ENCODE results near the gene ZNF277. TPM values are rescaled to one million over a fixed set of nuclear protein-coding genes. Genes with fewer than 3 reads are reported as not detected.

Gene ZNF277
- total RNA-seq, 1 experiment from 2014 or later = 12.8 TPM

DNA sequence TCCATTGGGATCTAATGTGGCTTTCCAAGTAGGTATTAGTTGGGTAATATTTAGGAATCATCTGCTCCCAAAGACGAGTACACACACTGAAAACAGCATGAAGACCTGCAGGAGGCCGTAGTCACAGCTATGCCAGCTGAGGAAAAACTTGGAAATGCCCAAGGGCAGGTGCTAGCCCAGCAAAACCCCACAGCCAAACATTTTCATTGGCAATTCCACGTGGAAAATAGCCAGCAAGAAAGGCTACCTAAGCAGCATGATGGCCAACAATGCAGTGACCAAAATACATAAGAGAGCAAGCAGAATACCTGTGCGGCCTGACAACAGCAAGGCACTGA, 33.0 kb upstream of the ZNF277 start:
- in situ Hi-C loops (cut with HindIII; ENCODE audit: low pct_unique_long_range_greater_than_20kb, low sequenced_read_pairs) = no loop called here
- H3K27ac ChIP-seq (ENCODE audit: low read length) = no peak overlapping the region
- H3K4me3 ChIP-seq (ENCODE audit: low read depth in 2 of 2, low read length in 2 of 2) = no peak overlapping the region
- H3K9me3 ChIP-seq (ENCODE audit: control insufficient read depth, insufficient read depth, low read depth, low read length) = no peaks in the 10 kb centered on the region
- ChIA-PET CTCF (no interaction called here), POLR2A (no interaction called here)
- no peaks in the 10 kb centered on the region for H3K27me3 ChIP-seq (ENCODE audit: control insufficient read depth, insufficient read depth, low read length)
- no peaks in the 10 kb centered on the region for H3K36me3 ChIP-seq (ENCODE audit: control insufficient read depth, insufficient read depth, low read length)
- H3K4me1 ChIP-seq (ENCODE audit: control insufficient read depth, insufficient read depth, low read length) = no peaks in the 10 kb centered on the region
- TF ChIP-seq SIN3A (IDR thresholded peaks at IDR 0.05; ENCODE audit: borderline replicate concordance, insufficient read depth, low read depth, low read length) = no peak
- TF ChIP-seq POLR2AphosphoS5 (IDR thresholded peaks at IDR 0.05; ENCODE audit: low read depth, low read length) = no peak
- TF ChIP-seq TCF7L2 (IDR thresholded peaks at IDR 0.05; ENCODE audit: low read depth, low read length) = no peak
- TF ChIP-seq, protein P1, sequence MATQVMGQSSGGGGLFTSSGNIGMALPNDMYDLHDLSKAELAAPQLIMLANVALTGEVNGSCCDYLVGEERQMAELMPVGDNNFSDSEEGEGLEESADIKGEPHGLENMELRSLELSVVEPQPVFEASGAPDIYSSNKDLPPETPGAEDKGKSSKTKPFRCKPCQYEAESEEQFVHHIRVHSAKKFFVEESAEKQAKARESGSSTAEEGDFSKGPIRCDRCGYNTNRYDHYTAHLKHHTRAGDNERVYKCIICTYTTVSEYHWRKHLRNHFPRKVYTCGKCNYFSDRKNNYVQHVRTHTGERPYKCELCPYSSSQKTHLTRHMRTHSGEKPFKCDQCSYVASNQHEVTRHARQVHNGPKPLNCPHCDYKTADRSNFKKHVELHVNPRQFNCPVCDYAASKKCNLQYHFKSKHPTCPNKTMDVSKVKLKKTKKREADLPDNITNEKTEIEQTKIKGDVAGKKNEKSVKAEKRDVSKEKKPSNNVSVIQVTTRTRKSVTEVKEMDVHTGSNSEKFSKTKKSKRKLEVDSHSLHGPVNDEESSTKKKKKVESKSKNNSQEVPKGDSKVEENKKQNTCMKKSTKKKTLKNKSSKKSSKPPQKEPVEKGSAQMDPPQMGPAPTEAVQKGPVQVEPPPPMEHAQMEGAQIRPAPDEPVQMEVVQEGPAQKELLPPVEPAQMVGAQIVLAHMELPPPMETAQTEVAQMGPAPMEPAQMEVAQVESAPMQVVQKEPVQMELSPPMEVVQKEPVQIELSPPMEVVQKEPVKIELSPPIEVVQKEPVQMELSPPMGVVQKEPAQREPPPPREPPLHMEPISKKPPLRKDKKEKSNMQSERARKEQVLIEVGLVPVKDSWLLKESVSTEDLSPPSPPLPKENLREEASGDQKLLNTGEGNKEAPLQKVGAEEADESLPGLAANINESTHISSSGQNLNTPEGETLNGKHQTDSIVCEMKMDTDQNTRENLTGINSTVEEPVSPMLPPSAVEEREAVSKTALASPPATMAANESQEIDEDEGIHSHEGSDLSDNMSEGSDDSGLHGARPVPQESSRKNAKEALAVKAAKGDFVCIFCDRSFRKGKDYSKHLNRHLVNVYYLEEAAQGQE (IDR thresholded peaks at IDR 0.05; ENCODE audit: insufficient read depth in 1 of 2, low read depth in 2 of 2, low read length in 1 of 2) = no peak
- TF ChIP-seq, protein P2, sequence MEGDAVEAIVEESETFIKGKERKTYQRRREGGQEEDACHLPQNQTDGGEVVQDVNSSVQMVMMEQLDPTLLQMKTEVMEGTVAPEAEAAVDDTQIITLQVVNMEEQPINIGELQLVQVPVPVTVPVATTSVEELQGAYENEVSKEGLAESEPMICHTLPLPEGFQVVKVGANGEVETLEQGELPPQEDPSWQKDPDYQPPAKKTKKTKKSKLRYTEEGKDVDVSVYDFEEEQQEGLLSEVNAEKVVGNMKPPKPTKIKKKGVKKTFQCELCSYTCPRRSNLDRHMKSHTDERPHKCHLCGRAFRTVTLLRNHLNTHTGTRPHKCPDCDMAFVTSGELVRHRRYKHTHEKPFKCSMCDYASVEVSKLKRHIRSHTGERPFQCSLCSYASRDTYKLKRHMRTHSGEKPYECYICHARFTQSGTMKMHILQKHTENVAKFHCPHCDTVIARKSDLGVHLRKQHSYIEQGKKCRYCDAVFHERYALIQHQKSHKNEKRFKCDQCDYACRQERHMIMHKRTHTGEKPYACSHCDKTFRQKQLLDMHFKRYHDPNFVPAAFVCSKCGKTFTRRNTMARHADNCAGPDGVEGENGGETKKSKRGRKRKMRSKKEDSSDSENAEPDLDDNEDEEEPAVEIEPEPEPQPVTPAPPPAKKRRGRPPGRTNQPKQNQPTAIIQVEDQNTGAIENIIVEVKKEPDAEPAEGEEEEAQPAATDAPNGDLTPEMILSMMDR (IDR thresholded peaks at IDR 0.05) = no peak
- intact Hi-C loops (cut with micrococcal nuclease; ENCODE audit: unreplicated experiment) = no loop called here
- DNase-seq (ENCODE audit: low read depth, low spot score) (no peak), ATAC-seq (no peak)
- no TSS peak for BruUV-seq (replicated peaks)

DNA sequence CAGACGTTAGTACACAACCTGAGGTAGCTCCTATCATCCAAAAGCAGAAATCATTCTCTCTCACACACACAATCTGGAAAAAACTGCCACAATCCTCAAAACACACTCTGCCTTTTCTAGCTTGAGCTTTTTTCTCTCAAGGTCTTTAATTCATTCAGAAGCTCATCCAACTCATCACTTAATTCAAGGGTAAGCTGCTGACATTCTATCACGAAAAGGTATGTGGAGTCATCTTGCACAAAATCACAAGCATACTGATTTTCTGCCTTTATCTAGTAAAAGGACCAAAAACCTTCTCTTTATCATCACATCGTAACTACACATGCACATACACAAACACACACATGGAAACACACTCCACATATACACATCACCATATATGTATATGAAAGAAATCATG, 32.3 kb upstream of the ZNF277 start:
- TF ChIP-seq, protein P1 (IDR thresholded peaks at IDR 0.05; ENCODE audit: insufficient read depth in 1 of 2, low read depth in 2 of 2, low read length in 1 of 2) = no peak
- TF ChIP-seq SIN3A (IDR thresholded peaks at IDR 0.05; ENCODE audit: borderline replicate concordance, insufficient read depth, low read depth, low read length) = no peak
- in situ Hi-C loops (cut with HindIII; ENCODE audit: low pct_unique_long_range_greater_than_20kb, low sequenced_read_pairs) (no loop called here), intact Hi-C loops (cut with micrococcal nuclease; ENCODE audit: unreplicated experiment) (no loop called here)
- no peak overlapping the region for H3K4me3 ChIP-seq (ENCODE audit: low read depth in 2 of 2, low read length in 2 of 2)
- POLR2A ChIA-PET = no interaction called here
- ATAC-seq = no peak
- no peaks in the 10 kb centered on the region for H3K4me1 ChIP-seq (ENCODE audit: control insufficient read depth, insufficient read depth, low read length)
- no peak for DNase-seq (ENCODE audit: low read depth, low spot score)
- BruUV-seq (replicated peaks) = no TSS peak
- no peaks in the 10 kb centered on the region for H3K27me3 ChIP-seq (ENCODE audit: control insufficient read depth, insufficient read depth, low read length)
- no peaks in the 10 kb centered on the region for H3K9me3 ChIP-seq (ENCODE audit: control insufficient read depth, insufficient read depth, low read depth, low read length)
- no peaks in the 10 kb centered on the region for H3K36me3 ChIP-seq (ENCODE audit: control insufficient read depth, insufficient read depth, low read length)
- no peak overlapping the region for H3K27ac ChIP-seq (ENCODE audit: low read length)
- CTCF ChIA-PET = no interaction called here
